HG02938 (cell line): ENCODE measurements around the gene LRRC66.
A peak's percentile ranks its signal among the peaks of the same experiment; 100 is the strongest.

Experiments
- ATAC-seq: cut with Tn5 transposase; IDR thresholded peaks from one replicate; pipeline ENCODE4 v1.9.1; 2021; ENCODE audit warnings: mild to moderate bottlenecking, moderate library complexity; ENCODE audit not compliant: unreplicated experiment

Gene LRRC66

GRCh38 chr4:52019936-52020657 is at the start of gene LRRC66:
Gene LRRC66 (minus strand): TSS chr4:52020363. CDS start chr4:52017613, 2,750 bp downstream.
- ATAC-seq: no peak

GRCh38 chr4:52069571-52069970 is 49.4 kb upstream of the LRRC66 start:
- no peak for ATAC-seq

GRCh38 chr4:52059372-52059771 is 39.2 kb upstream of the LRRC66 start:
- ATAC-seq: no peak

- no peak for ATAC-seq
Measured at GRCh38 chr4:52058275-52058674, 38.1 kb upstream of the LRRC66 start.

GRCh38 chr4:52057196-52057595 is 37.0 kb upstream of the LRRC66 start:
- ATAC-seq: no peak

- ATAC-seq: no peak
Measured at GRCh38 chr4:52054254-52054653, 34.1 kb upstream of the LRRC66 start.

GRCh38 chr4:52052475-52052780 is 32.3 kb upstream of the LRRC66 start:
- ATAC-seq: peak; percentile 65

GRCh38 chr4:52051615-52052474 is 31.7 kb upstream of the LRRC66 start:
- peak; percentile 65 for ATAC-seq

GRCh38 chr4:52051213-52051614 is 31.1 kb upstream of the LRRC66 start, which contains the start of gene SPATA18:
Gene SPATA18 (plus strand): TSS chr4:52051304. CDS start chr4:52051705, 401 bp downstream.
- peak; percentile 35 for ATAC-seq

- no peak for ATAC-seq
Measured at GRCh38 chr4:52049266-52049665, 29.1 kb upstream of the LRRC66 start.

- no peak for ATAC-seq
Measured at GRCh38 chr4:52045028-52045427, 24.9 kb upstream of the LRRC66 start.

- ATAC-seq: peak; percentile 76
Measured at GRCh38 chr4:52038103-52038912, 18.1 kb upstream of the LRRC66 start, which contains the start of gene SGCB. Gene SGCB (minus strand): TSS chr4:52038299. CDS start chr4:52038259, 40 bp downstream.

GRCh38 chr4:52037689-52038102 is 17.5 kb upstream of the LRRC66 start:
- ATAC-seq: peak; percentile 46

GRCh38 chr4:52036886-52037530 is 16.8 kb upstream of the LRRC66 start:
- ATAC-seq: no peak

GRCh38 chr4:52035190-52035589 is 15.0 kb upstream of the LRRC66 start:
- ATAC-seq: no peak

- ATAC-seq: no peak
Measured at GRCh38 chr4:52032005-52032404, 11.8 kb upstream of the LRRC66 start.

- ATAC-seq: no peak
Measured at GRCh38 chr4:52028970-52029369, 8.8 kb upstream of the LRRC66 start.

- ATAC-seq: no peak
Measured at GRCh38 chr4:52017814-52018213, 2.3 kb downstream of the LRRC66 start.

- ATAC-seq: no peak
Measured at GRCh38 chr4:52016981-52017380, 3.2 kb downstream of the LRRC66 start.

GRCh38 chr4:52015366-52015765 is 4.8 kb downstream of the LRRC66 start:
- ATAC-seq: no peak

GRCh38 chr4:52014903-52015302 is 5.3 kb downstream of the LRRC66 start:
- no peak for ATAC-seq
